ENCODE measurements around the gene C19orf38. TPM values are rescaled to one million over a fixed set of nuclear protein-coding genes. Genes with fewer than 3 reads are reported as not detected.

Gene C19orf38
- total RNA-seq, 2 experiments from 2014 or later: 1.8 to 2.1 TPM

DNA sequence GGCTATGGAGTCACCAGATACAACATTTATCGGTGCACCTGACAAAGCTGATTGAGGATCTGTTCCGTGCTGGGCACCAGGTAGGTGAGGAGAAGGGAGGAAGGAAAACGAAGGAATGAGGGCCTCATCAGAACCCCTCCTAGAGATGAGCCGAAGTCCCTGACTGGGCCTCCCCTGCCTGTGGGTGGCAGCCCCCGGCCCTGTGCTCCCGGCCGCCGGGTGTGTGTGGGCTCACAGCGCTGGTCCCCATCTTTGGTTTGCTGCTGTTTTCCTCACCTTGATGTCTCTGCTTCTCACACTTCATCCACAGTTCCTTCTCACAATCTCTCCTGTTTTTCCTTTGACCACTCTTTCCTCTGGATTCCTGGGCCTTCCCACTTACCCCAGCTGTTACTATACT, 45.0 kb upstream of the C19orf38 start:
- DNase-seq: no peak
- Mint-ChIP-seq H3K4me1 (ENCODE audit: low read depth) (peaks cover 5% of the 10 kb centered on the region), H3K9me3 (no peaks in the 10 kb centered on the region), H3K27me3 (no peaks in the 10 kb centered on the region), H3K27ac (no peak overlapping the region), H3K36me3 (ENCODE audit: low read depth) (peaks cover 66% of the 10 kb centered on the region), H3K4me3 (no peak overlapping the region)
- H3K36me3 ChIP-seq (ENCODE audit: insufficient read depth, low read length): peaks cover 77% of the 10 kb centered on the region
- TF ChIP-seq, protein P1, sequence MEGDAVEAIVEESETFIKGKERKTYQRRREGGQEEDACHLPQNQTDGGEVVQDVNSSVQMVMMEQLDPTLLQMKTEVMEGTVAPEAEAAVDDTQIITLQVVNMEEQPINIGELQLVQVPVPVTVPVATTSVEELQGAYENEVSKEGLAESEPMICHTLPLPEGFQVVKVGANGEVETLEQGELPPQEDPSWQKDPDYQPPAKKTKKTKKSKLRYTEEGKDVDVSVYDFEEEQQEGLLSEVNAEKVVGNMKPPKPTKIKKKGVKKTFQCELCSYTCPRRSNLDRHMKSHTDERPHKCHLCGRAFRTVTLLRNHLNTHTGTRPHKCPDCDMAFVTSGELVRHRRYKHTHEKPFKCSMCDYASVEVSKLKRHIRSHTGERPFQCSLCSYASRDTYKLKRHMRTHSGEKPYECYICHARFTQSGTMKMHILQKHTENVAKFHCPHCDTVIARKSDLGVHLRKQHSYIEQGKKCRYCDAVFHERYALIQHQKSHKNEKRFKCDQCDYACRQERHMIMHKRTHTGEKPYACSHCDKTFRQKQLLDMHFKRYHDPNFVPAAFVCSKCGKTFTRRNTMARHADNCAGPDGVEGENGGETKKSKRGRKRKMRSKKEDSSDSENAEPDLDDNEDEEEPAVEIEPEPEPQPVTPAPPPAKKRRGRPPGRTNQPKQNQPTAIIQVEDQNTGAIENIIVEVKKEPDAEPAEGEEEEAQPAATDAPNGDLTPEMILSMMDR (IDR thresholded peaks at IDR 0.05): no peak
- POLR2A ChIA-PET: no interaction called here
- intact Hi-C loops (cut with DNase I, micrococcal nuclease): no loop called here
- ATAC-seq (ENCODE audit: poor library complexity): no peak
- CTCF ChIA-PET: no interaction called here
- no peak overlapping the region for H3K27ac ChIP-seq (ENCODE audit: low read depth in 1 of 2, low read length in 2 of 2)
- H3K9me3 ChIP-seq (ENCODE audit: control insufficient read depth in 1 of 2, insufficient read depth in 1 of 2, low read length in 2 of 2): no peaks in the 10 kb centered on the region
- peaks cover 6% of the 10 kb centered on the region for H3K4me1 ChIP-seq (ENCODE audit: insufficient read depth, low read length)
- no peak overlapping the region for H3K4me3 ChIP-seq (ENCODE audit: low read length)
- no peaks in the 10 kb centered on the region for H3K27me3 ChIP-seq (ENCODE audit: control insufficient read depth in 1 of 2, insufficient read depth in 2 of 2, low read length in 2 of 2)

DNA sequence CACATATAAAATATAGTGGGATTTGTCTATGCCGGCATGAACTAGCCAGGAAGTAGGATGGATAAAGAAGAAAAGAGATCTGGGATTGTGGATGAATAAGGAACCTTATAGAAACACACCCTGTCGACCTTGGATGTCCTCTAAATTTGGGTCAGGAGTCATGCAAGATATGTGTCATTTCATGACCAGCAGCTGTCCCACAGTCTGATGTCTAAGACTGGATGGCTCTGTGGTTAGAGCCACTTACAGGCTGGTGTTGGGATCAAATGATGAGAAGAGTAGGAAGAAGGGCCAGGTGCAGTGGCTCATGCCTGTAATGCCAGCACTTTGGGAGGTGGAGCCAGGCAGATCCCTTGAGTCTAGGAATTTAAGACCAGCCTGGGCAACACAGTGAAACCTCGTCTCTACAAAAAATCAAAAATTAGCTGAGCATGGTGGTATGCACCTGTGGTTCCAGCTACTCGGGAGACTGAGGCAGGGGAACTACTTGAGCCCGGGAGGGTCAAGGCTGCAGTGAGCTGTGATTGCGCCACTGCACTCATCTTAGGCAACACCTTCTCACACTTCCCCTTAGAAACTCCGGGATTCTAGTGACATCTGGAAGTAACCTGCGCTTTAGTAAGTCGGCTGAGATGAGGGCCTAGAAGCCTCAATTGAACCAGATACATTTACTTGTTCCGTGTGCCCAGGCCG, 43.0 kb upstream of the C19orf38 start:
- Histone ChIP-seq H3K4me3 (ENCODE audit: low read length) (no peak overlapping the region), H3K27me3 (ENCODE audit: control insufficient read depth in 1 of 2, insufficient read depth in 2 of 2, low read length in 2 of 2) (no peaks in the 10 kb centered on the region), H3K36me3 (ENCODE audit: insufficient read depth, low read length) (peaks cover 81% of the 10 kb centered on the region), H3K4me1 (ENCODE audit: insufficient read depth, low read length) (peaks cover 18% of the 10 kb centered on the region), H3K27ac (ENCODE audit: low read depth in 1 of 2, low read length in 2 of 2) (no peak overlapping the region), H3K9me3 (ENCODE audit: control insufficient read depth in 1 of 2, insufficient read depth in 1 of 2, low read length in 2 of 2) (no peaks in the 10 kb centered on the region)
- Mint-ChIP-seq H3K27me3 (no peaks in the 10 kb centered on the region), H3K36me3 (ENCODE audit: low read depth) (peaks cover 70% of the 10 kb centered on the region), H3K27ac (no peak overlapping the region), H3K9me3 (no peaks in the 10 kb centered on the region), H3K4me3 (no peak overlapping the region), H3K4me1 (ENCODE audit: low read depth) (peaks cover 17% of the 10 kb centered on the region)
- TF ChIP-seq, protein P1 (IDR thresholded peaks at IDR 0.05): no peak
- intact Hi-C loops (cut with DNase I, micrococcal nuclease): no loop called here
- ATAC-seq (ENCODE audit: poor library complexity) (no peak), DNase-seq (peak in 2 of 14 experiments; percentile 53 to 56)
- POLR2A ChIA-PET: no interaction called here
- CTCF ChIA-PET: no interaction called here

DNA sequence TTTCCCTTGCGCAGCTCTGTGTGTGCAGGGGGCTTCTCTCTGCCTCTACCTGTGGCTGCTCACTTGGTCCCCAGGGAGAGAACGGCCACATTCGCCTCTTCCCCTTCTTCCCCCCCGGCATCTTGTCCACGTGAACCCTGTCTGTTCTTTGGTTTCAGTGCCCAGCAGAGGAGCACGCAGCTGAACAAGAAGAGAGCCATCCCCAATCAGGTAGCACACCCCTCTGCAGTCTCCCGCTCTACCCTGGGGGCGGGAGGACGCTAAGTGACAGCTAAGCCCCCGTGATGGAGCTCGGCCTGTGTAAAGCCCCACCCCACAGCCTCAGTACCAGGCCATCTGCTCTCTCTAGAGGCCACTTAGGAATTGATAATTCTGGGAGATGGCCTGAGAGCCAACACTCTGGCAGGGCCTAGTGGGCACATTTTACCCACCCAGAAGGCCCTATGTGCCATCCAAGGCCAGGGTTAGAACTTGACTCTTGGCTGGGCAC, 42.4 kb upstream of the C19orf38 start:
- TF ChIP-seq, protein P1 (IDR thresholded peaks at IDR 0.05): no peak
- ChIA-PET CTCF (interaction anchor here (1.5 kb wide), 1 partner anchor 59 kb away, joined by 5 read pairs; no protein-coding TSS in a partner anchor), POLR2A (no interaction called here)
- H3K27me3 ChIP-seq (ENCODE audit: control insufficient read depth in 1 of 2, insufficient read depth in 2 of 2, low read length in 2 of 2): no peaks in the 10 kb centered on the region
- no peak for ATAC-seq (ENCODE audit: poor library complexity)
- H3K27ac Mint-ChIP-seq: no peak overlapping the region
- intact Hi-C loops (cut with DNase I, micrococcal nuclease): no loop called here
- H3K4me3 ChIP-seq (ENCODE audit: low read length): no peak overlapping the region
- no peak overlapping the region for H3K27ac ChIP-seq (ENCODE audit: low read depth in 1 of 2, low read length in 2 of 2)
- H3K36me3 ChIP-seq (ENCODE audit: insufficient read depth, low read length): peaks cover 81% of the 10 kb centered on the region
- peaks cover 19% of the 10 kb centered on the region for H3K4me1 ChIP-seq (ENCODE audit: insufficient read depth, low read length)
- no peaks in the 10 kb centered on the region for H3K9me3 ChIP-seq (ENCODE audit: control insufficient read depth in 1 of 2, insufficient read depth in 1 of 2, low read length in 2 of 2)
- DNase-seq: no peak
- no peaks in the 10 kb centered on the region for H3K27me3 Mint-ChIP-seq
- H3K4me3 Mint-ChIP-seq: no peak overlapping the region
- no peaks in the 10 kb centered on the region for H3K9me3 Mint-ChIP-seq
- peaks cover 17% of the 10 kb centered on the region for H3K4me1 Mint-ChIP-seq (ENCODE audit: low read depth)
- H3K36me3 Mint-ChIP-seq (ENCODE audit: low read depth): peaks cover 70% of the 10 kb centered on the region
